IMR-90 (cell line): ENCODE results near the gene OR13C2. TPM values are rescaled to one million over a fixed set of nuclear protein-coding genes. Genes with fewer than 3 reads are reported as not detected.

Experiments used
- ATAC-seq: fragments of 200-7000 bp; cut with Tn5 transposase; 2 replicates; pipeline ENCODE4 v1.9.1; 2020; ENCODE audit warnings: low read depth, mild to moderate bottlenecking, moderate library complexity
- BruUV-seq: library from RNA; stranded (reverse); fragments of 400-500 nt; replicated peaks from 2 replicates; lab custom pipeline; 2021; lab: Mats Ljungman, UMichigan
- CTCF ChIA-PET: fragments of 300-600 bp; formaldehyde crosslinking; extraction: SDS; loops from one replicate; lab custom pipeline; 2021; ENCODE audit warnings: antibody characterized with exemption; lab: Yijun Ruan, JAX
- POLR2A ChIA-PET: fragments of 300-600 bp; sonication (Branson Sonifier 250); formaldehyde crosslinking; loops from one replicate; lab custom pipeline; 2022; ENCODE audit warnings: antibody characterized with exemption; ENCODE audit not compliant: unreplicated experiment; lab: Charles Lee
- DNase-seq: peaks from one replicate; pipeline ENCODE4 v3.0.0; 2013
- H2AFZ ChIP-seq: replicated peaks from 2 replicates; pipeline ENCODE3; 2013; ENCODE audit warnings: low read length, mild to moderate bottlenecking; ENCODE audit not compliant: poor library complexity
- H2AK5ac ChIP-seq: 2 replicates; pipeline ENCODE4 v1.6.1; 2013; ENCODE audit warnings: low read depth, low read length, inconsistent platforms
- H2AK9ac ChIP-seq: replicated peaks from 2 replicates; pipeline ENCODE3; 2013; ENCODE audit warnings: mild to moderate bottlenecking, low read depth, low read length, moderate library complexity; ENCODE audit not compliant: poor library complexity
- H2BK120ac ChIP-seq: 2 replicates; pipeline ENCODE4 v1.6.1; 2013; ENCODE audit warnings: low read depth, low read length, inconsistent platforms
- H2BK15ac ChIP-seq: 3 replicates; pipeline ENCODE4 v1.6.1; 2013; ENCODE audit warnings: low read depth, low read length, inconsistent platforms
- H2BK20ac ChIP-seq: 2 replicates; pipeline ENCODE4 v1.6.1; 2013; ENCODE audit warnings: low read depth, mild to moderate bottlenecking, inconsistent platforms, low read length, moderate library complexity
- H2BK5ac ChIP-seq: 2 replicates; pipeline ENCODE4 v1.6.1; 2013; ENCODE audit warnings: mild to moderate bottlenecking, low read depth, low read length, inconsistent platforms; ENCODE audit not compliant: poor library complexity, severe bottlenecking
- H3K14ac ChIP-seq: replicated peaks from 2 replicates; pipeline ENCODE4 v1.6.1; 2013; ENCODE audit warnings: low read depth, low read length, inconsistent platforms
- H3K18ac ChIP-seq: 2 replicates; pipeline ENCODE4 v1.6.1; 2013; ENCODE audit warnings: low read depth, low read length, control low read depth
- H3K23ac ChIP-seq: 2 replicates; pipeline ENCODE4 v1.6.1; 2013; ENCODE audit warnings: low read depth, low read length, inconsistent platforms
- H3K27ac ChIP-seq: 2 replicates; pipeline ENCODE4 v1.5.1; 2013; ENCODE audit warnings: mild to moderate bottlenecking, control low read depth, low read length; ENCODE audit not compliant: insufficient read depth
- H3K27me3 ChIP-seq: 2 replicates; pipeline ENCODE4 v1.6.1; 2013; ENCODE audit warnings: low read length; ENCODE audit not compliant: control insufficient read depth, insufficient read depth
- H3K36me3 ChIP-seq: 2 replicates; pipeline ENCODE4 v1.6.1; 2013; ENCODE audit warnings: low read length, mixed read lengths; ENCODE audit not compliant: control insufficient read depth, insufficient read depth
- H3K4ac ChIP-seq: 2 replicates; pipeline ENCODE4 v1.6.1; 2013; ENCODE audit warnings: low read depth, low read length, inconsistent platforms
- H3K4me1 ChIP-seq: 2 replicates; pipeline ENCODE4 v1.6.1; 2013; ENCODE audit warnings: low read length, mixed read lengths; ENCODE audit not compliant: control insufficient read depth, insufficient read depth
- H3K4me2 ChIP-seq: 2 replicates; pipeline ENCODE4 v1.6.1; 2013; ENCODE audit warnings: low read depth, mild to moderate bottlenecking, control low read depth, low read length, moderate library complexity
- H3K4me3 ChIP-seq: 2 replicates; pipeline ENCODE4 v1.5.1; 2013; ENCODE audit warnings: low read depth, mild to moderate bottlenecking, control low read depth, low read length, moderate library complexity; ENCODE audit not compliant: insufficient read depth
- H3K56ac ChIP-seq: 2 replicates; pipeline ENCODE4 v1.6.1; 2013; ENCODE audit warnings: low read length, inconsistent platforms; ENCODE audit not compliant: insufficient read depth; ENCODE audit errors: extremely low read depth
- H3K79me1 ChIP-seq, 2 experiments: 2 replicates each; pipeline ENCODE4 v1.6.1; 2013; ENCODE audit warnings: low read length in 2 of 2, inconsistent platforms in 1 of 2, low read depth in 1 of 2
- H3K9ac ChIP-seq: 2 replicates; pipeline ENCODE4 v1.6.1; 2013; ENCODE audit warnings: low read depth, low read length, control low read depth
- H3K9me1 ChIP-seq: 2 replicates; pipeline ENCODE4 v1.6.1; 2013; ENCODE audit warnings: low read length, inconsistent platforms; ENCODE audit not compliant: insufficient read depth
- H3K9me3 ChIP-seq: 2 replicates; pipeline ENCODE4 v1.6.1; 2013; ENCODE audit warnings: low read length; ENCODE audit not compliant: control insufficient read depth, insufficient read depth
- H4K20me1 ChIP-seq: 2 replicates; pipeline ENCODE4 v1.6.1; 2013; ENCODE audit warnings: low read length, inconsistent platforms; ENCODE audit not compliant: insufficient read depth
- H4K5ac ChIP-seq: 2 replicates; pipeline ENCODE4 v1.6.1; 2013; ENCODE audit warnings: mild to moderate bottlenecking, low read depth, low read length, control low read depth
- H4K8ac ChIP-seq, 2 experiments: 2 replicates each; pipeline ENCODE4 v1.6.1; 2013; ENCODE audit warnings: low read depth in 2 of 2, low read length in 2 of 2, control low read depth in 1 of 2, inconsistent platforms in 1 of 2
- H4K91ac ChIP-seq: 2 replicates; pipeline ENCODE4 v1.6.1; 2013; ENCODE audit warnings: low read depth, low read length, inconsistent platforms; ENCODE audit not compliant: insufficient read depth
- CHD1 ChIP-seq: IDR thresholded peaks from 2 replicates; pipeline ENCODE4 v1.6.1; 2012; ENCODE audit warnings: low read depth, low read length, improper control_type of control experiment
- ELK1 ChIP-seq: fragments of 150-350 bp; IDR thresholded peaks from 2 replicates; pipeline ENCODE4 v1.6.1; 2016; ENCODE audit warnings: low read depth, mild to moderate bottlenecking, low read length, moderate library complexity, borderline replicate concordance
- MXI1 ChIP-seq: IDR thresholded peaks from 2 replicates; pipeline ENCODE4 v1.6.1; 2012; ENCODE audit warnings: low read depth, mild to moderate bottlenecking, low read length, moderate library complexity, borderline replicate concordance
- NFE2L2 ChIP-seq: fragments of 150-350 bp; IDR thresholded peaks from 2 replicates; pipeline ENCODE4 v1.6.1; 2016; ENCODE audit warnings: low read depth, mild to moderate bottlenecking, low read length
- POLR2A ChIP-seq: IDR thresholded peaks from 2 replicates; pipeline ENCODE4 v1.6.1; 2012; ENCODE audit warnings: mild to moderate bottlenecking, low read depth, low read length
- RAD21 ChIP-seq: IDR thresholded peaks from 2 replicates; pipeline ENCODE4 v1.6.1; 2012; ENCODE audit warnings: low read length, improper control_type of control experiment
- RCOR1 ChIP-seq: IDR thresholded peaks from 2 replicates; pipeline ENCODE4 v1.6.1; 2012; ENCODE audit warnings: mild to moderate bottlenecking, low read length, improper control_type of control experiment; ENCODE audit not compliant: insufficient replicate concordance
- SMC3 ChIP-seq: fragments of 150-350 bp; IDR thresholded peaks from 2 replicates; pipeline ENCODE4 v1.6.1; 2016; ENCODE audit warnings: low read depth, mild to moderate bottlenecking, antibody characterized with exemption, low read length, moderate library complexity
- WGBS, 2 experiments: methylation state at CpG; one replicate each; pipeline versions ENCODE4 v1.1.5 to v1.1.7; 2013; ENCODE audit warnings: missing lambda C conversion rate in 2 of 2; ENCODE audit not compliant: insufficient read length in 1 of 2; ENCODE audit errors: extremely low coverage in 2 of 2; 5-methylcytosine and 5-hydroxymethylcytosine counted together
- dilution Hi-C: fragments of 300-500 bp; cut with HindIII; formaldehyde crosslinking; loops from one replicate; pipeline ENCODE4 v1.14.3; 2018; ENCODE audit warnings: low sequenced_read_pairs; ENCODE audit not compliant: unreplicated experiment
- in situ Hi-C: fragments of 300-500 bp; cut with MboI; formaldehyde crosslinking; loops from 3 replicates; pipeline ENCODE4 v1.14.3; 2019; ENCODE audit warnings: low sequenced_read_pairs, inconsistent platforms, mixed read lengths
- intact Hi-C: fragments of 100-400 bp; cut with micrococcal nuclease; formaldehyde crosslinking; loops from 2 replicates; pipeline ENCODE4 v1.10.0; 2022
- polyA plus RNA-seq, 3 experiments: library from polyadenylated mRNA; depleted of rRNA; stranded (reverse); fragments of >200 nt; gene quantifications; 2 replicates each; pipeline ENCODE4 v1.2.3, GENCODE V29; 2012; ENCODE audit warnings: low replicate concordance in 1 of 3
- total RNA-seq: library from RNA; depleted of rRNA; stranded (reverse); fragments of >200 nt; gene quantifications from 2 replicates; pipeline ENCODE4 v1.2.3, GENCODE V29; 2012

OR13C2 gene
- total and polyA plus RNA-seq, 2 of the 4 experiments (the other 2 are of a cell fraction), result not detected

- Histone ChIP-seq H3K4ac (no peak overlapping the region), H3K27ac (no peak overlapping the region), H3K9me3 (peaks cover 2% of the 10 kb centered on the region), H3K9me1 (no peaks in the 10 kb centered on the region), H3K9ac (no peak overlapping the region), H3K27me3 (no peaks in the 10 kb centered on the region), H3K23ac (no peak overlapping the region), H2AK5ac (no peak overlapping the region), H3K4me3 (no peak overlapping the region), H2AK9ac (no peak overlapping the region), H2BK15ac (no peak overlapping the region), H2BK120ac (no peak overlapping the region), H3K14ac (no peak overlapping the region), H3K4me2 (no peak overlapping the region), H4K5ac (no peak overlapping the region), H3K56ac (no peak overlapping the region), H4K20me1 (no peaks in the 10 kb centered on the region), H2AFZ (no peak overlapping the region), H2BK5ac (no peak overlapping the region), H3K4me1 (no peaks in the 10 kb centered on the region), H3K36me3 (no peaks in the 10 kb centered on the region), H2BK20ac (no peak overlapping the region), H3K18ac (no peak overlapping the region), H3K79me1 (no peaks in the 10 kb centered on the region), H4K91ac (no peak overlapping the region), H4K8ac (no peak overlapping the region)
- in situ Hi-C loops, result no loop called here
- CTCF ChIA-PET, result no interaction called here
- TF ChIP-seq MXI1 (no peak), CHD1 (no peak), RAD21 (no peak), POLR2A (no peak), SMC3 (no peak), NFE2L2 (no peak), RCOR1 (no peak), ELK1 (no peak)
- no CpG with 5 or more reads among the region's 1 CpG for WGBS, 2 experiments
- POLR2A ChIA-PET, result no interaction called here
- dilution Hi-C loops, result no loop called here
- no peak for ATAC-seq
- no TSS peak for BruUV-seq
- intact Hi-C loops, result loop anchor here (10.0 kb wide), 1 partner anchor 58 kb away; no protein-coding TSS in a partner anchor
- DNase-seq, result no peak
Measured at GRCh38 chr9:104572612-104573011, 32.8 kb downstream of the OR13C2 start.
